Immature natural killer cell (primary cell): ENCODE data around the gene EPN3. TPM values are rescaled to one million over a fixed set of nuclear protein-coding genes. Genes with fewer than 3 reads are reported as not detected.

Experiments
- DNase-seq, 3 donors: peaks; one replicate each; pipeline ENCODE4 v3.0.0; 2022; ENCODE audit warnings: mixed read lengths in 1 of 3
- H3K27ac Mint-ChIP-seq, 6 donors: one replicate each; pipeline ENCODE4 v1.8.0; 2020; ENCODE audit warnings: mixed read lengths in 6 of 6, mild to moderate bottlenecking in 5 of 6, inconsistent platforms in 4 of 6, moderate library complexity in 3 of 6
- H3K27me3 Mint-ChIP-seq, 3 donors: one replicate each; pipeline ENCODE4 v1.8.0; 2020 to 2021; ENCODE audit warnings: low read depth in 3 of 3, mild to moderate bottlenecking in 3 of 3, mixed read lengths in 3 of 3, moderate library complexity in 3 of 3, inconsistent platforms in 1 of 3
- H3K36me3 Mint-ChIP-seq, 3 donors: one replicate each; pipeline ENCODE4 v1.8.0; 2020; ENCODE audit warnings: mixed read lengths in 3 of 3, inconsistent platforms in 2 of 3, mild to moderate bottlenecking in 2 of 3
- H3K4me1 Mint-ChIP-seq, 2 donors: one replicate each; pipeline ENCODE4 v1.8.0; 2020; ENCODE audit warnings: inconsistent platforms in 2 of 2, mild to moderate bottlenecking in 2 of 2, mixed read lengths in 2 of 2, moderate library complexity in 1 of 2
- H3K4me3 Mint-ChIP-seq, 5 donors: one replicate each; pipeline ENCODE4 v1.8.0; 2020; ENCODE audit warnings: mild to moderate bottlenecking in 5 of 5, mixed read lengths in 5 of 5, inconsistent platforms in 3 of 5, moderate library complexity in 3 of 5
- H3K9me3 Mint-ChIP-seq, 6 donors: one replicate each; pipeline ENCODE4 v1.8.0; 2020; ENCODE audit warnings: mild to moderate bottlenecking in 6 of 6, mixed read lengths in 6 of 6, inconsistent platforms in 4 of 6, moderate library complexity in 3 of 6
- polyA plus RNA-seq, 3 donors: library from polyadenylated mRNA; unstranded; fragments of 300-500 nt; fragmentation: Illumina TruSeq; gene quantifications; one replicate each; pipeline ENCODE4 v1.2.3, GENCODE V29; 2021

The EPN3 gene
- polyA plus RNA-seq, 3 donors from 2014 or later, result not detected

- no peak for DNase-seq
These were observed 1.9 kb downstream of the EPN3 start for GRCh38 chr17:50534222-50534978.

GRCh38 chr17:50534979-50535326 lies 2.4 kb downstream of the EPN3 start:
- Mint-ChIP-seq H3K27me3 (peaks cover 6 to 19% (median 17%) of the 10 kb centered on the region in 3 donors), H3K27ac (no peak overlapping the region), H3K36me3 (no peaks in the 10 kb centered on the region), H3K9me3 (no peaks in the 10 kb centered on the region), H3K4me3 (no peak overlapping the region), H3K4me1 (no peaks in the 10 kb centered on the region)
- DNase-seq, result no peak

More at GRCh38 chr17:50534222-50534978, 1.9 kb downstream of the EPN3 start:
- H3K4me3 Mint-ChIP-seq, result no peak overlapping the region
- H3K9me3 Mint-ChIP-seq, result no peaks in the 10 kb centered on the region
- H3K4me1 Mint-ChIP-seq, result no peaks in the 10 kb centered on the region
- H3K27ac Mint-ChIP-seq, result peak overlapping the region in 1 of 6 donors; percentile 40
- H3K36me3 Mint-ChIP-seq, result no peaks in the 10 kb centered on the region
- peaks cover 6 to 19% (median 19%) of the 10 kb centered on the region in 3 donors for H3K27me3 Mint-ChIP-seq

- Mint-ChIP-seq H3K27me3 (peaks cover 6 to 19% (median 15%) of the 10 kb centered on the region in 3 donors), H3K9me3 (no peaks in the 10 kb centered on the region), H3K4me3 (no peak overlapping the region)
These were observed 2.9 kb downstream of the EPN3 start for GRCh38 chr17:50535407-50535806.

GRCh38 chr17:50536683-50537646 lies 4.4 kb downstream of the EPN3 start:
- H3K4me3 Mint-ChIP-seq, result no peak overlapping the region
- no peak overlapping the region for H3K27ac Mint-ChIP-seq
- H3K36me3 Mint-ChIP-seq, result no peaks in the 10 kb centered on the region

More at GRCh38 chr17:50535407-50535806, 2.9 kb downstream of the EPN3 start:
- H3K27ac Mint-ChIP-seq, result no peak overlapping the region
- no peak for DNase-seq
- H3K36me3 Mint-ChIP-seq, result no peaks in the 10 kb centered on the region
- H3K4me1 Mint-ChIP-seq, result no peaks in the 10 kb centered on the region

GRCh38 chr17:50537721-50538548 lies 5.4 kb downstream of the EPN3 start:
- no peaks in the 10 kb centered on the region for H3K9me3 Mint-ChIP-seq
- H3K27ac Mint-ChIP-seq, result no peak overlapping the region
- H3K27me3 Mint-ChIP-seq, result peaks cover 6 to 14% (median 8%) of the 10 kb centered on the region in 3 donors
- no peaks in the 10 kb centered on the region for H3K36me3 Mint-ChIP-seq
- no peak for DNase-seq
- H3K4me1 Mint-ChIP-seq, result peaks cover 7 to 8% of the 10 kb centered on the region in 2 donors
- no peak overlapping the region for H3K4me3 Mint-ChIP-seq

More at GRCh38 chr17:50536683-50537646, 4.4 kb downstream of the EPN3 start:
- Mint-ChIP-seq H3K9me3 (no peaks in the 10 kb centered on the region), H3K27me3 (peaks cover 6 to 12% (median 6%) of the 10 kb centered on the region in 3 donors), H3K4me1 (peaks cover 0 to 2% of the 10 kb centered on the region in 2 donors)
- no peak for DNase-seq

GRCh38 chr17:50538549-50539410 lies 6.2 kb downstream of the EPN3 start:
- peaks cover 6 to 14% (median 8%) of the 10 kb centered on the region in 3 donors for H3K27me3 Mint-ChIP-seq
- DNase-seq, result no peak
- H3K36me3 Mint-ChIP-seq, result no peaks in the 10 kb centered on the region
- H3K9me3 Mint-ChIP-seq, result no peaks in the 10 kb centered on the region
- H3K4me1 Mint-ChIP-seq, result peaks cover 7 to 8% of the 10 kb centered on the region in 2 donors
- no peak overlapping the region for H3K4me3 Mint-ChIP-seq
- H3K27ac Mint-ChIP-seq, result no peak overlapping the region

GRCh38 chr17:50539762-50540559 lies 7.4 kb downstream of the EPN3 start:
- no peaks in the 10 kb centered on the region for H3K36me3 Mint-ChIP-seq
- no peaks in the 10 kb centered on the region for H3K9me3 Mint-ChIP-seq
- no peak overlapping the region for H3K4me3 Mint-ChIP-seq
- H3K4me1 Mint-ChIP-seq, result peaks cover 7 to 8% of the 10 kb centered on the region in 2 donors
- DNase-seq, result no peak
- H3K27ac Mint-ChIP-seq, result no peak overlapping the region
- H3K27me3 Mint-ChIP-seq, result peaks cover 4 to 14% (median 8%) of the 10 kb centered on the region in 3 donors

- Mint-ChIP-seq H3K4me3 (peak overlapping the region; percentile 20 to 87 (median 84)), H3K4me1 (peaks cover 7 to 10% of the 10 kb centered on the region in 2 donors), H3K36me3 (no peaks in the 10 kb centered on the region), H3K27ac (no peak overlapping the region), H3K9me3 (no peaks in the 10 kb centered on the region), H3K27me3 (peaks cover 4 to 13% (median 7%) of the 10 kb centered on the region in 3 donors)
- no peak for DNase-seq
These were observed 8.2 kb downstream of the EPN3 start for GRCh38 chr17:50540560-50541401.

GRCh38 chr17:50541402-50541715 lies 8.8 kb downstream of the EPN3 start:
- H3K9me3 Mint-ChIP-seq, result no peaks in the 10 kb centered on the region
- H3K4me1 Mint-ChIP-seq, result peaks cover 10 to 12% of the 10 kb centered on the region in 2 donors

GRCh38 chr17:50541716-50542688 lies 9.5 kb downstream of the EPN3 start:
- H3K4me3 Mint-ChIP-seq, result peak overlapping the region; percentile 71 to 91 (median 85)
- H3K9me3 Mint-ChIP-seq, result no peaks in the 10 kb centered on the region
- H3K27ac Mint-ChIP-seq, result peak overlapping the region; percentile 17 to 79 (median 48)
- peaks cover 17 to 18% of the 10 kb centered on the region in 2 donors for H3K4me1 Mint-ChIP-seq
- H3K36me3 Mint-ChIP-seq, result no peaks in the 10 kb centered on the region
- peak; percentile 84 to 85 (median 85) for DNase-seq
- H3K27me3 Mint-ChIP-seq, result peaks cover 4 to 14% (median 9%) of the 10 kb centered on the region in 3 donors

More at GRCh38 chr17:50541402-50541715, 8.8 kb downstream of the EPN3 start:
- peak overlapping the region; percentile 71 to 91 (median 85) for H3K4me3 Mint-ChIP-seq
- no peak for DNase-seq
- peaks cover 4 to 14% (median 9%) of the 10 kb centered on the region in 3 donors for H3K27me3 Mint-ChIP-seq
- peak overlapping the region in 1 of 6 donors; percentile 79 for H3K27ac Mint-ChIP-seq
- H3K36me3 Mint-ChIP-seq, result no peaks in the 10 kb centered on the region
